AG04449 (cell line): ENCODE results near the gene DCAF5.

Source experiments
- CTCF ChIA-PET: fragments of 350-600 bp; formaldehyde crosslinking; extraction: SDS; loops from one replicate; lab custom pipeline; 2021; ENCODE audit warnings: antibody characterized with exemption; lab: Yijun Ruan, JAX
- POLR2A ChIA-PET: fragments of 400-600, 350-600 bp; formaldehyde crosslinking; extraction: SDS; loops from one replicate; lab custom pipeline; 2020; ENCODE audit warnings: antibody characterized with exemption, inconsistent platforms; lab: Yijun Ruan, JAX
- DNase-seq: peaks from one replicate; pipeline ENCODE4 v3.0.0-alpha.2; 2010; ENCODE audit warnings: low read depth, low spot score
- H3K4me3 ChIP-seq: 2 replicates; pipeline ENCODE4 v1.5.1; 2011; ENCODE audit warnings: low read depth, mild to moderate bottlenecking, control low read depth, low read length
- CTCF ChIP-seq: IDR thresholded peaks from one replicate; pipeline ENCODE4 v1.5.1; 2011; ENCODE audit warnings: mild to moderate bottlenecking, moderate library complexity, low read length, control low read depth, inconsistent platforms; ENCODE audit not compliant: insufficient read depth; ENCODE audit errors: missing control alignments

Gene DCAF5

DNA sequence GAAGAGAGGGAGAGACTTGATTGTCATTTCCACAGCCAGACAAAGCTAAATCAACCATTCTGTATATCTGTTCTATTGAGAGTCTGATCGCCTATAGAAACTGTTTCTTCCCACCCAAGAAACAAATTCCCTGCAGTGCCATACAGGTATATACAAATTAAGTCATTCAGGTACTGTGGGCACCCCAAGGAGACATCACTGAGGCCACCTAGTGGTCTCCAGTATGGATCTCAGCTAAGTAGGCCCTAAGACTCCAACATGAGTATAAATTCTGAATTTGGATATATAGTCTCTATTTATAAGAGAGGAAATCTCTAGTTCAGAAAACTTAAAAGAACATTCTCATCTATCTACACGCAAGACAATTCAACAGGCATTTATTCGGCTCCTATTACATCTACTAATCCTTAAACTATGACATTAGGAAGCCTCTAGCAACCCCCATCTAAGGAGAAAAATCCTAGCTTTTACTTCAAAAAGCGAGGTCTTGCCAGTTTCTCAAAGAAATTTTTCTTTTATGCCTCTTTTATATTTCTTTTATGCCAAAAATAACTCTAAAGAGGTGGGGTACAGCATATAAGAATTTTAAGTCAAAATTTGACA, 62.6 kb downstream of the DCAF5 start:
- DNase-seq = no peak
- H3K4me3 ChIP-seq = no peak overlapping the region
- ChIA-PET POLR2A (interaction anchor here (2.0 kb wide), 1 partner anchor 113 kb away, joined by 11 read pairs; no protein-coding TSS in a partner anchor), CTCF (interaction anchor here (0.8 to 7.3 kb wide), 29 partner anchors 9 to 227 kb away, joined by 3 to 50 read pairs (median 6); no protein-coding TSS in a partner anchor)
- TF ChIP-seq CTCF = peak; percentile 70

- no peak overlapping the region for H3K4me3 ChIP-seq
- ChIA-PET POLR2A (interaction anchor here (1.4 kb wide), 1 partner anchor 111 kb away, joined by 3 read pairs; no protein-coding TSS in a partner anchor), CTCF (interaction anchor here (0.7 to 7.3 kb wide), 15 partner anchors 8 to 226 kb away, joined by 3 to 50 read pairs (median 6); no protein-coding TSS in a partner anchor)
- TF ChIP-seq CTCF = no peak
- DNase-seq = no peak
These were observed 63.9 kb downstream of the DCAF5 start for GRCh38 chr14:69089046-69089445.

- H3K4me3 ChIP-seq = no peak overlapping the region
- POLR2A ChIA-PET = interaction anchor here (1.4 kb wide), 1 partner anchor 111 kb away, joined by 3 read pairs; no protein-coding TSS in a partner anchor
- CTCF ChIA-PET = interaction anchor here (0.8 to 7.3 kb wide), 13 partner anchors 7 to 225 kb away, joined by 3 to 50 read pairs (median 6); no protein-coding TSS in a partner anchor
- DNase-seq = no peak
- no peak for TF ChIP-seq CTCF
These were observed 64.3 kb downstream of the DCAF5 start for GRCh38 chr14:69088586-69088985.

- TF ChIP-seq CTCF = no peak
- no peak overlapping the region for H3K4me3 ChIP-seq
- ChIA-PET CTCF (no interaction called here), POLR2A (no interaction called here)
- DNase-seq = no peak
These were observed 65.9 kb downstream of the DCAF5 start for GRCh38 chr14:69087061-69087461.

DNA sequence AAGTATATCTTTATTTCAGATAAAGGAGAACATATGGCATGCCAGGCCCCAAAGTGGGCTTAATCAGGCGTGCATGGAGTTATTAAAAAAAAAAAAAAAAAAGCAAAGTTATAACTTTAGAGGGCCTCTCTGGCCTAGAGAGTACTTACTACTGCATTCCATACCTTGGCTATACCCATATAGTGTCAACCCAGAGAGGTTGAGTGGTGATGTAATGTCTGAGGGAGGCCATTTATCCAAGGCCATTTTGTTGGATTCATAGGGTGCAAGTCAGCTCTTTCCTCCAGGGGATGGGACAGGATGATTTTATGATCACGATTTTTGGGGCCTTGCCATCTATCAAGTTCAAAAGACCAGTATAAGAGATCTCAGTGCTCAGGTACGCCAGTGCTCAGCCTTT, 66.4 kb downstream of the DCAF5 start:
- DNase-seq = no peak
- TF ChIP-seq CTCF = no peak
- POLR2A ChIA-PET = no interaction called here
- CTCF ChIA-PET = no interaction called here
- no peak overlapping the region for H3K4me3 ChIP-seq

DNA sequence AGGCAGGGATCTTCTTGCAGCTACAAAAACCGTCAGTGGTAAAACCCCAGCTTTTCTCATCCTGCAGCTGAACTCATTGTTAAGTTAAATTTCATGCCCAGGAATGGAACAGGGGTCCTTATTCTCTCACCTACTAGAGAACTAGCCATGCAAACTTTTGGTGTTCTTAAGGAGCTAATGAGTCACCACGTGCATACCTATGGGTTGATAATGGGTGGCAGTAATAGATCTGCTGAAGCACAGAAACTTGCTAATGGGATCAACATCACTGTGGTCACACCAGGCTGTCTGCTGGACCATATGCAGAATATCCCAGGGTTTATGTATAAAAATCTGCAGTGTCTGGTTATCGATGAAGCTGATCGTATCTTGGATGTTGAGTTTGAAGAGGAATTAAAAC, 68.9 kb downstream of the DCAF5 start:
- ChIA-PET CTCF (interaction anchor here (0.9 to 5.0 kb wide), 6 partner anchors 8 to 173 kb away, joined by 3 to 44 read pairs (median 4); no protein-coding TSS in a partner anchor), POLR2A (no interaction called here)
- TF ChIP-seq CTCF = no peak
- no peak for DNase-seq
- no peak overlapping the region for H3K4me3 ChIP-seq
